CD8-positive, alpha-beta memory T cell (primary cell): Measurements from ENCODE around the gene ABCC8. TPM values are rescaled to one million over a fixed set of nuclear protein-coding genes. Genes with fewer than 3 reads are reported as not detected.
A peak's percentile ranks its signal among the peaks of the same experiment; 100 is the strongest.

Experiments
- CTCF ChIA-PET: fragments of 350-600 bp; sonication (Branson Sonifier 250); formaldehyde crosslinking; loops from one replicate; lab custom pipeline; 2021; ENCODE audit warnings: antibody characterized with exemption; lab: Charles Lee
- POLR2A ChIA-PET: fragments of 350-600 bp; sonication (Branson Sonifier 250); formaldehyde crosslinking; loops from one replicate; lab custom pipeline; 2021; ENCODE audit warnings: antibody characterized with exemption; lab: Charles Lee
- DNase-seq, 5 donors: peaks; one replicate each; pipeline versions ENCODE4 v3.0.0 to v3.0.0-alpha.2; 2020 to 2022; ENCODE audit warnings: mixed read lengths in 1 of 5
- H3K27ac ChIP-seq: one replicate; pipeline ENCODE4 v1.7.0; 2013; ENCODE audit warnings: low read depth, mild to moderate bottlenecking, low read length, moderate library complexity
- H3K27me3 ChIP-seq: 2 replicates; pipeline ENCODE4 v1.7.0; 2013; ENCODE audit warnings: low read length, mild to moderate bottlenecking; ENCODE audit not compliant: insufficient read depth, poor library complexity, severe bottlenecking
- H3K36me3 ChIP-seq: 2 replicates; pipeline ENCODE4 v1.7.0; 2013; ENCODE audit warnings: mild to moderate bottlenecking, low read length, moderate library complexity; ENCODE audit not compliant: insufficient read depth
- H3K4me1 ChIP-seq: 2 replicates; pipeline ENCODE4 v1.7.0; 2013; ENCODE audit warnings: mild to moderate bottlenecking, low read length, moderate library complexity; ENCODE audit not compliant: insufficient read depth
- H3K4me3 ChIP-seq: 2 replicates; pipeline ENCODE4 v1.7.0; 2013; ENCODE audit warnings: mild to moderate bottlenecking, low read length
- H3K9me3 ChIP-seq: 2 replicates; pipeline ENCODE4 v1.7.0; 2013; ENCODE audit warnings: mild to moderate bottlenecking, low read length
- H3K27ac Mint-ChIP-seq, 8 donors: one replicate each; pipeline ENCODE4 v1.8.0; 2020 to 2021; ENCODE audit warnings: mixed read lengths in 8 of 8, mild to moderate bottlenecking in 6 of 8, inconsistent platforms in 3 of 8, moderate library complexity in 3 of 8
- H3K27me3 Mint-ChIP-seq, 2 donors: one replicate each; pipeline ENCODE4 v1.8.0; 2020 to 2021; ENCODE audit warnings: mixed read lengths in 2 of 2, mild to moderate bottlenecking in 1 of 2, moderate library complexity in 1 of 2
- H3K36me3 Mint-ChIP-seq, 3 donors: one replicate each; pipeline ENCODE4 v1.8.0; 2020 to 2021; ENCODE audit warnings: mixed read lengths in 3 of 3, inconsistent platforms in 1 of 3, mild to moderate bottlenecking in 1 of 3
- H3K4me1 Mint-ChIP-seq, 3 donors: one replicate each; pipeline ENCODE4 v1.8.0; 2020 to 2021; ENCODE audit warnings: mixed read lengths in 3 of 3, inconsistent platforms in 1 of 3, mild to moderate bottlenecking in 1 of 3
- H3K4me3 Mint-ChIP-seq, 7 donors: one replicate each; pipeline ENCODE4 v1.8.0; 2020 to 2021; ENCODE audit warnings: mixed read lengths in 7 of 7, mild to moderate bottlenecking in 6 of 7, moderate library complexity in 4 of 7, inconsistent platforms in 2 of 7
- H3K9me3 Mint-ChIP-seq, 5 donors: one replicate each; pipeline ENCODE4 v1.8.0; 2020 to 2022; ENCODE audit warnings: mixed read lengths in 5 of 5, mild to moderate bottlenecking in 3 of 5, moderate library complexity in 2 of 5, inconsistent platforms in 1 of 5
- polyA plus RNA-seq: library from polyadenylated mRNA; unstranded; fragments of 300-500 nt; fragmentation: Illumina TruSeq; gene quantifications from one replicate; pipeline ENCODE4 v1.2.3, GENCODE V29; 2021
- total RNA-seq, 2 experiments: library from RNA; stranded (reverse); gene quantifications; one replicate each; pipeline ENCODE4 v1.2.3, GENCODE V29; 2021

ABCC8 gene
- total and polyA plus RNA-seq, 3 experiments from 2014 or later: not detected

DNA sequence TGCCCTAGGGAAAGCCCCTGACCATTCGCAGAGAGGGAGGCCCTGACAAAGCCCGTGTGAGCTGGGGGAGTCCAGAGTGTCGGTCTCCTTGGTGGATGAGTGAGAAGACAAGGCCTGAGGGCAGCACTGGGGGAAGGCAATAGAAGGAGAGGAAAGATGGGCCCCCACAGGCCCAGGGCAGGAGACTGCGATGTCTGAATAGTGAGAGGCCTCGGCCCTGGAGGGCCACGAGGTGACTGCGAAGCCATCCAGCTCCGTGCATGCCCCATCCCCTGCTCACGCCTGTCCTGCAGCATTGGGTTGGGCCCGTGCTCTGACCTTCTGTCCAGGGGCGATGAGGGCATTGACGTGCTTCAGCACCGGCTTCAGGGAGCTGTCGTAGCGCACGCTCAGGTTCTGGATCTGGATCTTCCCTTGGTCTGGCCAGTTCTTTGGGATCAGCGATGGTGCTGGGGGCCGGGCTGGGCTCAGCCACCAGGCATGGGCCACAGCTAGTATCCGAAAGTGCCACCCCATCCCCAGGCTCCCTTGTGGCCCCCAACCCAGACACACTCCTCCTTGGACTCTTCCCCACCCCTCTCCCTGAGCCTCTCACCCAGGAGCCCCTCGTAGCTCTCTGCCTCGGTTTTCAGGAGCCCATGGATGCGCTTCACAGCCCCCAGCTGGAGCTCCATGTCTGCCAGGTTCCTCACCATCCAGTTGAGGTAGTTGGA is 79.9 kb downstream of the ABCC8 start:
- Histone ChIP-seq H3K9me3 (no peaks in the 10 kb centered on the region), H3K27me3 (no peaks in the 10 kb centered on the region), H3K27ac (no peak overlapping the region), H3K4me3 (no peak overlapping the region), H3K4me1 (no peaks in the 10 kb centered on the region), H3K36me3 (no peaks in the 10 kb centered on the region)
- no peaks in the 10 kb centered on the region for H3K9me3 Mint-ChIP-seq
- POLR2A ChIA-PET: no interaction called here
- CTCF ChIA-PET: interaction anchor here (0.7 to 1.3 kb wide), 2 partner anchors 13 to 75 kb away, joined by 3 to 5 read pairs; no protein-coding TSS in a partner anchor
- peaks cover 0 to 1% (median 0%) of the 10 kb centered on the region in 3 donors for H3K4me1 Mint-ChIP-seq
- no peaks in the 10 kb centered on the region for H3K36me3 Mint-ChIP-seq
- no peak overlapping the region for H3K4me3 Mint-ChIP-seq
- peaks cover 0 to 3% of the 10 kb centered on the region in 2 donors for H3K27me3 Mint-ChIP-seq
- no peak for DNase-seq
- peak overlapping the region in 1 of 8 donors; percentile 88 for H3K27ac Mint-ChIP-seq

DNA sequence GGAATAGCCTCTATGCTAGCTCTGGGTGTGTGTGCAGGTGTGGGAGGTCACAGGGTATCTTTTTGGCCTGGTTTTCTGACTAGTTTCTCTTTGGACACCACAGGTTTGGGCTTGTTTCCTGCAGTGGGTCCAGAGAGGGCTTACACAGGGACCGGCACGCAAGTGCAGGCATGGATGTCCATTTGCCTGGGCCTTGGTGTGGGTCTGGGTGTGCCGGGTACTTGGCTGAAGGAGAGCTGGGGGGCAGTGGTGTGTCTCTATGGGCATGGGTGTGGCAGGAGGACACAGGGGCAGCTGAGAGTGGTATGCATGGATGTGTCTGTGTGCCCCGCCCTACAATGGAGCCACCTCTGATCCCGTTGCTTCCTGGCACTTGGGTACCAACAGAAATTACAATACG is 80.7 kb downstream of the ABCC8 start:
- DNase-seq: no peak
- H3K27me3 Mint-ChIP-seq: peaks cover 0 to 3% of the 10 kb centered on the region in 2 donors
- no peaks in the 10 kb centered on the region for H3K9me3 Mint-ChIP-seq
- H3K36me3 ChIP-seq: no peaks in the 10 kb centered on the region
- H3K4me3 Mint-ChIP-seq: no peak overlapping the region
- no peak overlapping the region for H3K4me3 ChIP-seq
- no peak overlapping the region for H3K27ac Mint-ChIP-seq
- H3K9me3 ChIP-seq: no peaks in the 10 kb centered on the region
- peaks cover 0 to 1% (median 0%) of the 10 kb centered on the region in 3 donors for H3K4me1 Mint-ChIP-seq
- no peak overlapping the region for H3K27ac ChIP-seq
- ChIA-PET POLR2A (no interaction called here), CTCF (interaction anchor here (1.3 kb wide), 1 partner anchor 12 kb away, joined by 5 read pairs; no protein-coding TSS in a partner anchor)
- H3K27me3 ChIP-seq: no peaks in the 10 kb centered on the region
- H3K36me3 Mint-ChIP-seq: no peaks in the 10 kb centered on the region
- H3K4me1 ChIP-seq: no peaks in the 10 kb centered on the region

DNA sequence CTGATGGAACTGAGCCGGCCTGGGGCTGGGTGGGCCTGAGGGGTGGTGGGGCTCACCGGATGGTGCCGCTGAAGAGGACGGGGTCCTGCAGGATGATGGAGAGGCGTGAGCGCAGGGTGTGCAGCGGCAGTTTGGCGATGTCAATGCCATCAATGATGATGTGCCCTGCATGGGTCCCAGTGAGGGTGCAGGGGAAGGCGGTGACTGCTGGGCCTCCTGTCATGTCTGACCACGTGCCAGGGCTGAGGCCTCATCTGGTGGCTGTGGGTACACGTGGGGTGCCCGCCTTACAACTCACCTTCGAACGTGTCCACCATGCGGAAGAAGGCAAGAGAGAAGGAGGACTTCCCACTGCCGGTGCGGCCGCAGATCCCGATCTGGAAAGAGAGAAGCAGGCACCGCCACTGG is 81.1 kb downstream of the ABCC8 start:
- no peak overlapping the region for H3K4me3 ChIP-seq
- no peaks in the 10 kb centered on the region for H3K27me3 ChIP-seq
- no peak overlapping the region for H3K27ac ChIP-seq
- no peaks in the 10 kb centered on the region for H3K4me1 ChIP-seq
- Mint-ChIP-seq H3K36me3 (no peaks in the 10 kb centered on the region), H3K27ac (no peak overlapping the region), H3K4me1 (peaks cover 0 to 1% (median 0%) of the 10 kb centered on the region in 3 donors), H3K9me3 (no peaks in the 10 kb centered on the region), H3K4me3 (no peak overlapping the region), H3K27me3 (peaks cover 0 to 3% of the 10 kb centered on the region in 2 donors)
- POLR2A ChIA-PET: no interaction called here
- CTCF ChIA-PET: interaction anchor here (0.9 to 1.3 kb wide), 3 partner anchors 9 to 12 kb away, joined by 3 to 5 read pairs (median 4); no protein-coding TSS in a partner anchor
- no peaks in the 10 kb centered on the region for H3K36me3 ChIP-seq
- no peak for DNase-seq
- no peaks in the 10 kb centered on the region for H3K9me3 ChIP-seq

DNA sequence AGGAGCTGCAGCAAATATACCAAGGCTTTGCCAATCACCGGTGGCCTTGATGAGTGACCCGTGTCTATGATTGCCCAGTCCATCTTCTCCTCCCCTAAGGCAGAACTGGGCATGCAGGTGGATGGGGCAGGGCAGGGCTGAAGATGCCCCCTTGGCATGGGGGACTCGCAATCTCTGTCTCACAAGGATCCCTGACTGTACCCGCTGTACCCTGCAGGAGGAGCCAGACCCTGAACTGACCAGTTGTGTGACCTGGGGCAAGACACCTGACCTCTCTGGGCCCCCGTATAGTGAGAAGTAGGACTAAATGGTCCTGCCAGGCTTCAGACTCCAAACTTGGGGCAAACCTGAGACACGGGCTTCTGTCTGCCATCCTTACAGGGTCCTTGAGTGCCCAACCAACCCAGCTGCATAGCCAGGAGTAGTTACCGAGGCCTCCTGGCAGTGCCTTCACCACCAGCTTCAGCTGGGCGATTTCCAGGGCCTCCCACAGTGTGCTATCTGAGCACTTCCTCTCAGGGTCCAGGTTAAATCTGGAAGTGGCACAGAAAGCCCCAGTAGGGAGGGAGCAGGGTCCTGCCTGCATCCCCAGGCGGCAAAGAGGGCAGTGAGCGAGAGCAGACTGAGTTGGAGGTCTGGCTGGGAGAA is 81.8 kb downstream of the ABCC8 start:
- Histone ChIP-seq H3K9me3 (no peaks in the 10 kb centered on the region), H3K27ac (no peak overlapping the region), H3K27me3 (no peaks in the 10 kb centered on the region), H3K4me1 (peaks cover 2% of the 10 kb centered on the region), H3K36me3 (no peaks in the 10 kb centered on the region), H3K4me3 (no peak overlapping the region)
- ChIA-PET CTCF (interaction anchor here (0.9 to 1.0 kb wide), 2 partner anchors 8 to 11 kb away, joined by 3 to 4 read pairs; no protein-coding TSS in a partner anchor), POLR2A (no interaction called here)
- no peaks in the 10 kb centered on the region for H3K36me3 Mint-ChIP-seq
- no peaks in the 10 kb centered on the region for H3K9me3 Mint-ChIP-seq
- H3K27me3 Mint-ChIP-seq: peaks cover 0 to 3% of the 10 kb centered on the region in 2 donors
- H3K4me3 Mint-ChIP-seq: peak overlapping the region in 1 of 7 donors; percentile 23
- no peak for DNase-seq
- no peak overlapping the region for H3K27ac Mint-ChIP-seq
- H3K4me1 Mint-ChIP-seq: peaks cover 3 to 5% (median 3%) of the 10 kb centered on the region in 3 donors

DNA sequence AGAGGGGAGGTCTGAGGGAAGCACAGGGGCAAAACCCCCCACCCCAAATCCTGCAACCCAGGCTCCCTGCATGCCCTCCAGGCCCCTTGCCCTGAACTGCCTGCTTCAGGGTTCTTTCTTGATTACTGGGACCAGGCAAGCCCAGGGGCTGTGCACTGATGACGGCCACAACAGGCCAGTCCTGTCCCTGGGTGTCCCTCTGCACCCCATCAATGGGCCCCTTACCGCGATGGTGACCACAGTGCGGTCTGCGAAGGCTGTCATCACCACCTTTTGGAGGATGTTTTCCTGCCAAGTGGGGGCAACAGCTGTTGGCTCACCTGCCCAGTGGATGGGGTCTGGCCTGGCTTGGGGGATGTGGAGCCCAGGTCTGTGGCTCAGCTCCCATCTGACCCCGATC is 83.2 kb downstream of the ABCC8 start:
- no peak overlapping the region for H3K27ac ChIP-seq
- Mint-ChIP-seq H3K4me1 (peaks cover 4 to 10% (median 6%) of the 10 kb centered on the region in 3 donors), H3K27ac (no peak overlapping the region), H3K9me3 (no peaks in the 10 kb centered on the region), H3K4me3 (no peak overlapping the region), H3K27me3 (no peaks in the 10 kb centered on the region), H3K36me3 (no peaks in the 10 kb centered on the region)
- peaks cover 5% of the 10 kb centered on the region for H3K4me1 ChIP-seq
- H3K36me3 ChIP-seq: no peaks in the 10 kb centered on the region
- ChIA-PET POLR2A (interaction anchor here (0.6 kb wide), 1 partner anchor 15 kb away, joined by 5 read pairs; no protein-coding TSS in a partner anchor), CTCF (interaction anchor here (1.6 kb wide), 1 partner anchor 134 kb away, joined by 3 read pairs; no protein-coding TSS in a partner anchor)
- no peaks in the 10 kb centered on the region for H3K9me3 ChIP-seq
- no peaks in the 10 kb centered on the region for H3K27me3 ChIP-seq
- no peak overlapping the region for H3K4me3 ChIP-seq
- DNase-seq: no peak

DNA sequence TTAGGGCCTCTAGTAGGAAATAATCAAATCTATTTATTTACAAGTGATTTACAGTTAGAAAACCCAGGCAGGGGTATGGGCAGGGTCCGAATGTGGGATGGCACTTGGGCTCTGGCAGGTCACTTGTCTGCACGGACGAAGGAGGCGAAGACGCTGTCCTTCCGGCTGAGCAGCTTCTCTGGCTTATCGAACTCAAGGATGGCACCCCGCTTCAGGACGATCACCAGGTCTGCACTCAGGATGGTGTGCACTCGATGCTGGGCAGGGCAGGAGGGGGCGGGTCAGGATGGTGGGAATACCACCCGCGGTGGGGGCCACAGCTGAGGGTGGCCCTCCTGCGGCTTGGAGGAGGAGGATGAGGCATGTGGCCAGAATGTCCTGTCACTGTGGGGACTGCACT is 83.8 kb downstream of the ABCC8 start:
- Mint-ChIP-seq H3K4me1 (peaks cover 4 to 11% (median 6%) of the 10 kb centered on the region in 3 donors), H3K36me3 (no peaks in the 10 kb centered on the region), H3K27me3 (no peaks in the 10 kb centered on the region), H3K9me3 (no peaks in the 10 kb centered on the region), H3K27ac (no peak overlapping the region), H3K4me3 (peak overlapping the region in 1 of 7 donors; percentile 6)
- H3K36me3 ChIP-seq: no peaks in the 10 kb centered on the region
- no peaks in the 10 kb centered on the region for H3K27me3 ChIP-seq
- H3K4me3 ChIP-seq: no peak overlapping the region
- no peaks in the 10 kb centered on the region for H3K9me3 ChIP-seq
- peaks cover 5% of the 10 kb centered on the region for H3K4me1 ChIP-seq
- no peak for DNase-seq
- H3K27ac ChIP-seq: no peak overlapping the region
- CTCF ChIA-PET: interaction anchor here (1.6 kb wide), 1 partner anchor 135 kb away, joined by 3 read pairs; no protein-coding TSS in a partner anchor
- POLR2A ChIA-PET: no interaction called here

DNA sequence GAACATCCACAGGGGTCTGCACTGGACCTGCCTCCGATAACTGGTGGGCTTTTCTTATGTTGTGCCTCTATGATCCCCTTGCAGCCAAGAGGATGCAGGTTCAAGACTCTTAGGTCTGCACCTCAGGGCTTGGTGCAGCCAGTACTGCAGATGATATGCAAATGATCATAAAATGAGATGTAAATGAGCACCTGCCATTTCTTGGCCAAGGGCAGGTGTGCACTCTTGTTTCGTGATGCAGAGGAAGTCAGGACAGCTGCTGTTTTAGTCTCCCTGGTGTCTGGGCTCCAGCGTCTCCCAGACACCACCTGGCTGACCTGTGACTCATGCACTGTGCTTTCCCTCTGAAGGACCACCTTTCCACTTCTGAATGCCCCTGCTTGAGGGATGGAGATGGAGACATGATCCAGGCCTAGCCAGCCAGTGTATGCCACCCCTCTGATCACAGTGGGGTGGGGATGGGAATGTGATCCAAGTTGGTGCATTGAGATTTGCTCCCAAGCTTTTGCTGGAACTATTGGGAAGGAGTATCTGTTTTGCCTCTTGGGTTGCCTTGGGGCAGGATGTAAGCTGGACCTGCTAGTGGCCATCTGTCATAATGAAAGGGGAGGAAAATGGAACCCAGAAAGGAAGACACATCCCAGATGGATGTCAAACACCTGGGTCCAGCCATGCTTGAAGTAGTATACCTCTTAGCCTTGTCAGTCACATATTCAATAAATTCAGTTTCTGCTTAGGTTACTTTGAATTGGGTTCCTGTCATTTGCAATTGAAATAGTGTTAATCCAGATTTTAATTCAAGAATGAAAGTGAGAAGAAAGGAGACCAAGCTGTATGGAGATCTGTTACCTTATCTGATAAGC is 84.9 kb downstream of the ABCC8 start:
- Mint-ChIP-seq H3K27ac (peak overlapping the region in 3 of 8 donors; percentile 11 to 76 (median 35)), H3K9me3 (no peaks in the 10 kb centered on the region), H3K4me1 (peaks cover 4 to 11% (median 6%) of the 10 kb centered on the region in 3 donors), H3K4me3 (peak overlapping the region in 4 of 7 donors; percentile 17 to 80 (median 56)), H3K36me3 (no peaks in the 10 kb centered on the region), H3K27me3 (no peaks in the 10 kb centered on the region)
- POLR2A ChIA-PET: no interaction called here
- CTCF ChIA-PET: interaction anchor here (0.9 to 1.6 kb wide), 3 partner anchors 8 to 136 kb away, joined by 3 to 5 read pairs (median 3); no protein-coding TSS in a partner anchor
- no peak for DNase-seq
- no peaks in the 10 kb centered on the region for H3K27me3 ChIP-seq
- H3K36me3 ChIP-seq: no peaks in the 10 kb centered on the region
- H3K4me3 ChIP-seq: no peak overlapping the region
- peaks cover 5% of the 10 kb centered on the region for H3K4me1 ChIP-seq
- H3K9me3 ChIP-seq: no peaks in the 10 kb centered on the region
- no peak overlapping the region for H3K27ac ChIP-seq
